T-cell (primary cell): Measurements from ENCODE around the gene FGD3. TPM values are rescaled to one million over a fixed set of nuclear protein-coding genes. Genes with fewer than 3 reads are reported as not detected.

Experiments used
- ATAC-seq, 4 experiments: fragments of 200-7000 bp in 3 of 4; fragments of 150-1000 bp in 1 of 4; cut with Tn5 transposase; replicated peaks in 1 of 4; 1 replicate in 3 of 4; 2 replicates in 1 of 4; pipeline ENCODE4 v1.10.0; 2021; ENCODE audit warnings: moderate library complexity in 3 of 4, mild to moderate bottlenecking in 2 of 4, moderate number of reproducible peaks in 1 of 4
- CTCF ChIA-PET, 2 donors: fragments of 300-600 bp; sonication (Branson Sonifier 250); formaldehyde crosslinking; loops; one replicate each; lab custom pipeline; 2022; ENCODE audit warnings: antibody characterized with exemption in 2 of 2; lab: Charles Lee
- POLR2A ChIA-PET, 2 donors: fragments of 300-600 bp; sonication (Branson Sonifier 250); formaldehyde crosslinking; loops; one replicate each; lab custom pipeline; 2022; ENCODE audit warnings: antibody characterized with exemption in 2 of 2; lab: Charles Lee
- DNase-seq, 35 experiments: peaks; one replicate each; pipeline versions ENCODE4 v3.0.0 to v3.0.0-alpha.2; 2013 to 2023
- H3K27ac ChIP-seq: one replicate; pipeline ENCODE4 v1.5.1; 2013; ENCODE audit warnings: low read length
- H3K27me3 ChIP-seq, 2 experiments: replicated peaks in 1 of 2; 1 replicate in 1 of 2; 2 replicates in 1 of 2; pipeline versions ENCODE4 v1.6.1 to v1.7.0; 2013; ENCODE audit warnings: low read length in 1 of 2, mixed read lengths in 1 of 2; ENCODE audit not compliant: control insufficient read depth in 2 of 2, insufficient read depth in 2 of 2; ENCODE audit errors: extremely low read depth in 1 of 2
- H3K36me3 ChIP-seq, 2 donors: 1 replicate in 1 of 2; 2 replicates in 1 of 2; pipeline versions ENCODE4 v1.6.1 to v1.7.0; 2013; ENCODE audit warnings: low read length in 1 of 2; ENCODE audit not compliant: control insufficient read depth in 2 of 2, insufficient read depth in 1 of 2; ENCODE audit errors: extremely low read depth in 1 of 2
- H3K4me1 ChIP-seq, 2 experiments: 1 replicate in 1 of 2; 2 replicates in 1 of 2; pipeline versions ENCODE4 v1.6.1 to v1.7.0; 2013; ENCODE audit warnings: low read length in 2 of 2, mixed read lengths in 1 of 2; ENCODE audit not compliant: insufficient read depth in 2 of 2, control insufficient read depth in 1 of 2; ENCODE audit errors: extremely low read depth in 1 of 2
- H3K4me3 ChIP-seq, 2 donors: 1 replicate in 1 of 2; 2 replicates in 1 of 2; pipeline versions ENCODE4 v1.5.1 to v1.7.0; 2013; ENCODE audit warnings: mild to moderate bottlenecking in 2 of 2, low read length in 1 of 2, moderate library complexity in 1 of 2; ENCODE audit not compliant: control insufficient read depth in 1 of 2; ENCODE audit errors: extremely low read depth in 1 of 2
- H3K9me3 ChIP-seq: 2 replicates; pipeline ENCODE4 v1.7.0; 2013
- H3K27ac Mint-ChIP-seq, 2 donors: one replicate each; pipeline ENCODE4 v1.8.0; 2020 to 2021; ENCODE audit warnings: mild to moderate bottlenecking in 2 of 2, mixed read lengths in 2 of 2
- H3K27me3 Mint-ChIP-seq, 2 donors: one replicate each; pipeline ENCODE4 v1.8.0; 2021 to 2022; ENCODE audit warnings: mixed read lengths in 2 of 2
- H3K36me3 Mint-ChIP-seq: one replicate; pipeline ENCODE4 v1.8.0; 2021; ENCODE audit warnings: mixed read lengths
- H3K4me1 Mint-ChIP-seq, 3 donors: one replicate each; pipeline ENCODE4 v1.8.0; 2020 to 2022; ENCODE audit warnings: mixed read lengths in 3 of 3, mild to moderate bottlenecking in 1 of 3
- H3K4me3 Mint-ChIP-seq, 3 donors: one replicate each; pipeline ENCODE4 v1.8.0; 2020 to 2022; ENCODE audit warnings: mild to moderate bottlenecking in 3 of 3, mixed read lengths in 3 of 3, moderate library complexity in 3 of 3
- H3K9me3 Mint-ChIP-seq, 3 donors: one replicate each; pipeline ENCODE4 v1.8.0; 2020 to 2022; ENCODE audit warnings: mixed read lengths in 3 of 3
- WGBS: methylation state at CpG from one replicate; pipeline ENCODE4 v1.1.5; 2013; ENCODE audit warnings: missing lambda C conversion rate; ENCODE audit not compliant: insufficient coverage; 5-methylcytosine and 5-hydroxymethylcytosine counted together
- total RNA-seq, 35 experiments: library from RNA in 6 of 35; stranded (reverse) in 6 of 35; fragments of 120-200 nt in 1 of 35; gene quantifications; one replicate each; pipeline versions ENCODE4 v1.2.1 to v1.2.4 and lab custom pipeline; 2013 to 2026

Gene FGD3
- total RNA-seq, 5 donors from 2014 or later (not counting 1 experiment from before 2014, with no cell fraction given): 188 to 349 (median 293) TPM

- Mint-ChIP-seq H3K4me1 (peaks cover 0 to 10% (median 0%) of the 10 kb centered on the region in 3 donors), H3K36me3 (no peaks in the 10 kb centered on the region), H3K27ac (no peak overlapping the region), H3K27me3 (no peaks in the 10 kb centered on the region), H3K9me3 (no peaks in the 10 kb centered on the region), H3K4me3 (no peak overlapping the region)
- POLR2A ChIA-PET: no interaction called here
- WGBS: no CpG with 5 or more reads among the region's 1 CpG
- Histone ChIP-seq H3K4me1 (no peaks in the 10 kb centered on the region), H3K27me3 (peaks cover 0 to 2% of the 10 kb centered on the region in 2 experiments), H3K4me3 (no peak overlapping the region), H3K27ac (no peak overlapping the region), H3K36me3 (no peaks in the 10 kb centered on the region), H3K9me3 (no peaks in the 10 kb centered on the region)
- no peak for ATAC-seq
- DNase-seq: no peak
- CTCF ChIA-PET: no interaction called here
Observed at GRCh38 chr9:92934321-92934720, 13.0 kb upstream of the FGD3 start.

DNA sequence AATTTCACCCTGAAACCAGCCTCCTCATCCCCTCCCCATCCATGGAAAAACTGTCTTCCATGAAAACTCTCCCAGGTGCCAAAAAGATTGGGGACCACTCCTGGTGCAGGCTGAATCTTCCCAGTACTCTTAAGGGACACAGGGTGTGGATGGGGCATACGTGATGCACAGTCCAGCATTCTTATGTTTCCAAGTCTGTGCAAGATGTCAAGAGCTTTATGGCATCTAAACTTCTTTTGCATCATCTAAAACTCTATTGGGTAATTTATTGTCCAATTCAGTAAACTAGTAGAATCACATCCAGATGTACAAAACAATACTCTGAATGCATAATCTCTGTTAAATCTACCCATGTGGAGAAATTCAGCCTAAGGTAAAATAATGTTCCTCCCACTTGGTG, 9.3 kb upstream of the FGD3 start:
- CTCF ChIA-PET: no interaction called here
- peaks cover 2 to 22% (median 2%) of the 10 kb centered on the region in 3 donors for H3K4me1 Mint-ChIP-seq
- no peaks in the 10 kb centered on the region for H3K36me3 Mint-ChIP-seq
- ATAC-seq (no peak), DNase-seq (no peak)
- no peak overlapping the region for H3K27ac ChIP-seq
- no peaks in the 10 kb centered on the region for H3K9me3 ChIP-seq
- no peaks in the 10 kb centered on the region for H3K9me3 Mint-ChIP-seq
- H3K27ac Mint-ChIP-seq: no peak overlapping the region
- H3K4me1 ChIP-seq: peaks cover 0 to 1% of the 10 kb centered on the region in 2 experiments
- 40% methylated on average over 1 of the region's 1 CpG for WGBS
- no peak overlapping the region for H3K4me3 Mint-ChIP-seq
- H3K36me3 ChIP-seq: no peaks in the 10 kb centered on the region
- peaks cover 0 to 5% of the 10 kb centered on the region in 2 donors for H3K27me3 Mint-ChIP-seq
- H3K27me3 ChIP-seq: peaks cover 0 to 2% of the 10 kb centered on the region in 2 experiments
- POLR2A ChIA-PET: no interaction called here
- no peak overlapping the region for H3K4me3 ChIP-seq

DNA sequence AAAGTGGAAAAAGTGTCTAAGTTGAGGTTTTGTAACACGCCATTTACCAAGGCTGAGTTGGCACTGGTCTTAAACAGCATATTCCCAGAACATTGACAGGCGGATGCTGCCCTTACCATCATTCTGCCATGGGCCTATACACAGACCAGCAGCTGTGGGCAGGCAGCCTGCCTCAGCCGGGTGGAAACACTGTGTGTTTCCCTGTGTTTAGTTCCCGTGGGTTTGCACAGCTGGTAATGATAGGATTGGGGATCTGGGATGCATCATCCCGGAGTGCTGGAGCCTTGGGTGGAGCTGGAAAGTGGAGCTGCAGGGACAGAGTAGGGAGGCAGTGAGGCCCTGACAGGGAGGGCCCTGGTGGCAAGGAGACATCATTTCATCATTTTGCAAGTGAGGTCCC, 5.5 kb upstream of the FGD3 start:
- Histone ChIP-seq H3K4me3 (no peak overlapping the region), H3K27me3 (peaks cover 0 to 3% of the 10 kb centered on the region in 2 experiments), H3K4me1 (peaks cover 4 to 16% of the 10 kb centered on the region in 2 experiments), H3K36me3 (no peaks in the 10 kb centered on the region), H3K27ac (no peak overlapping the region), H3K9me3 (no peaks in the 10 kb centered on the region)
- peaks cover 0 to 5% of the 10 kb centered on the region in 2 donors for H3K27me3 Mint-ChIP-seq
- no peak for ATAC-seq
- CTCF ChIA-PET: interaction anchor here in 1 of 2 donors (0.5 kb wide), 1 partner anchor 271 kb away, joined by 3 read pairs; no protein-coding TSS in a partner anchor
- WGBS: 95% methylated on average over 5 of the region's 5 CpGs
- peaks cover 15 to 22% (median 21%) of the 10 kb centered on the region in 3 donors for H3K4me1 Mint-ChIP-seq
- POLR2A ChIA-PET: no interaction called here
- no peak for DNase-seq
- no peak overlapping the region for H3K4me3 Mint-ChIP-seq
- H3K27ac Mint-ChIP-seq: no peak overlapping the region
- no peaks in the 10 kb centered on the region for H3K36me3 Mint-ChIP-seq
- H3K9me3 Mint-ChIP-seq: no peaks in the 10 kb centered on the region

- peaks cover 0 to 7% of the 10 kb centered on the region in 2 experiments for H3K27me3 ChIP-seq
- WGBS: 81% methylated on average over 7 of the region's 10 CpGs
- Mint-ChIP-seq H3K36me3 (no peaks in the 10 kb centered on the region), H3K27ac (no peak overlapping the region), H3K4me3 (no peak overlapping the region), H3K27me3 (peaks cover 0 to 5% of the 10 kb centered on the region in 2 donors), H3K4me1 (peaks cover 20 to 30% (median 26%) of the 10 kb centered on the region in 3 donors), H3K9me3 (no peaks in the 10 kb centered on the region)
- H3K27ac ChIP-seq: no peak overlapping the region
- ChIA-PET CTCF (interaction anchor here in 1 of 2 donors (0.9 kb wide), 1 partner anchor 11 kb away, joined by 3 read pairs; no protein-coding TSS in a partner anchor), POLR2A (no interaction called here)
- no peak for DNase-seq
- H3K36me3 ChIP-seq: no peaks in the 10 kb centered on the region
- no peak overlapping the region for H3K4me3 ChIP-seq
- peaks cover 7 to 23% of the 10 kb centered on the region in 2 experiments for H3K4me1 ChIP-seq
- no peak for ATAC-seq
- H3K9me3 ChIP-seq: no peaks in the 10 kb centered on the region
Observed at GRCh38 chr9:92942688-92943616, 4.4 kb upstream of the FGD3 start.

GRCh38 chr9:92944921-92945320, 2.4 kb upstream of the FGD3 start:
- H3K4me3 Mint-ChIP-seq: no peak overlapping the region
- no peak for DNase-seq
- no peaks in the 10 kb centered on the region for H3K36me3 Mint-ChIP-seq
- no peaks in the 10 kb centered on the region for H3K9me3 ChIP-seq
- ATAC-seq: no peak
- H3K27me3 Mint-ChIP-seq: peaks cover 0 to 5% of the 10 kb centered on the region in 2 donors
- H3K27me3 ChIP-seq: peaks cover 0 to 7% of the 10 kb centered on the region in 2 experiments
- WGBS: 95% methylated on average over 8 of the region's 8 CpGs
- H3K4me1 ChIP-seq: peaks cover 17 to 42% of the 10 kb centered on the region in 2 experiments
- ChIA-PET POLR2A (interaction anchor here (0.6 to 0.7 kb wide), 2 partner anchors 9 to 33 kb away, joined by 4 to 5 read pairs; no protein-coding TSS in a partner anchor), CTCF (no interaction called here)
- peaks cover 39 to 46% (median 45%) of the 10 kb centered on the region in 3 donors for H3K4me1 Mint-ChIP-seq
- no peak overlapping the region for H3K27ac ChIP-seq
- H3K4me3 ChIP-seq: no peak overlapping the region
- H3K36me3 ChIP-seq: no peaks in the 10 kb centered on the region
- H3K27ac Mint-ChIP-seq: no peak overlapping the region
- no peaks in the 10 kb centered on the region for H3K9me3 Mint-ChIP-seq

DNA sequence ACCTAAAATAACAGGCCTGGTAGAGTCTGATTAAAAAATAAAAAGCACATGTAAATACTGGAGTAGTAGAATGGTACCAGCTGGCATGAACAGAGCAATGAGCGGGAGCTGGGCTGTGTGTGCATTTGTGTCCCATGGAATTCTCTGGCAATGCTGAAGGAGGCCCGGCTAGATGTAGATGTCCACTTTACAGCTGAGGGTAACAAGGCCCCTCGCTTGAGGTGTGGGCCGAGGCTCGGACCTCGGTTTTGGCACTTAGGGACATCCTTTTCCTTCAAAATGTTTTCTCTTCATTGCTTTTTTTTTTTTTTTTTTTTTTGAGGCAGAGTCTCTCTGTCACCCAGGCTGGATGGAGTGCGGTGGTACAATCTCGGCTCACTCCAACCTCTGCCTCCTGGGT, 1.5 kb upstream of the FGD3 start:
- Histone ChIP-seq H3K36me3 (no peaks in the 10 kb centered on the region), H3K27ac (no peak overlapping the region), H3K27me3 (peaks cover 0 to 7% of the 10 kb centered on the region in 2 experiments), H3K4me3 (no peak overlapping the region), H3K9me3 (no peaks in the 10 kb centered on the region), H3K4me1 (peaks cover 23 to 51% of the 10 kb centered on the region in 2 experiments)
- Mint-ChIP-seq H3K9me3 (no peaks in the 10 kb centered on the region), H3K4me3 (peak overlapping the region in 1 of 3 donors; percentile 36), H3K27ac (peak overlapping the region in 1 of 2 donors; percentile 48), H3K4me1 (peaks cover 47 to 55% (median 48%) of the 10 kb centered on the region in 3 donors), H3K27me3 (peaks cover 0 to 2% of the 10 kb centered on the region in 2 donors), H3K36me3 (no peaks in the 10 kb centered on the region)
- POLR2A ChIA-PET: no interaction called here
- 100% methylated on average over 6 of the region's 8 CpGs for WGBS
- DNase-seq (no peak), ATAC-seq (no peak)
- CTCF ChIA-PET: interaction anchor here in 1 of 2 donors (0.6 kb wide), 1 partner anchor 12 kb away, joined by 3 read pairs; no protein-coding TSS in a partner anchor
